HCT116 (cell line): ENCODE data around the gene PGS1. TPM values are rescaled to one million over a fixed set of nuclear protein-coding genes. Genes with fewer than 3 reads are reported as not detected.

ENCODE experiments used
- ATAC-seq: fragments of 200-7000 bp; cut with Tn5 transposase; 2 replicates; pipeline ENCODE4 v1.9.1; 2020; ENCODE audit warnings: mild to moderate bottlenecking, moderate library complexity
- BruUV-seq: library from RNA; stranded (reverse); fragments of 400-500 nt; replicated peaks from 2 replicates; lab custom pipeline; 2021; lab: Mats Ljungman, UMichigan
- CTCF ChIA-PET: fragments of 300-600 bp; sonication (Branson Sonifier 250); formaldehyde crosslinking; loops from one replicate; lab custom pipeline; 2021; ENCODE audit warnings: antibody characterized with exemption; lab: Charles Lee
- POLR2A ChIA-PET: fragments of 300-600, 350-600 bp; sonication (Branson Sonifier 250); formaldehyde crosslinking; loops from one replicate; lab custom pipeline; 2021; ENCODE audit warnings: antibody characterized with exemption; lab: Charles Lee
- RAD21 ChIA-PET, 2 experiments: fragments of 300-600 bp; sonication (Branson Sonifier 250); formaldehyde crosslinking; loops; one replicate each; lab custom pipeline; 2023; ENCODE audit warnings: low total read pairs in 2 of 2; ENCODE audit not compliant: uncharacterized antibody in 2 of 2, unreplicated experiment in 2 of 2, low non-redundant PET in 1 of 2; lab: Charles Lee
- DNase-seq: peaks from one replicate; pipeline ENCODE4 v3.0.0-alpha.2; 2010; ENCODE audit warnings: low read depth, low spot score
- H2AFZ ChIP-seq: fragments of 200-600 bp; shearing (Covaris generic), sonication (generic); 2 replicates; pipeline ENCODE4 v1.6.1; 2017; ENCODE audit warnings: low read depth, mixed run types, mixed read lengths, antibody characterized with exemption, low read length; ENCODE audit not compliant: poor library complexity, severe bottlenecking
- H3K27ac ChIP-seq: 2 replicates; pipeline ENCODE4 v1.5.1; 2012; ENCODE audit warnings: low read depth, low read length
- H3K27me3 ChIP-seq: fragments of 200-600 bp; sonication (generic); 2 replicates; pipeline ENCODE4 v1.6.1; 2016; ENCODE audit warnings: mixed run types, low read length, mixed read lengths; ENCODE audit not compliant: insufficient read depth
- H3K36me3 ChIP-seq, 2 experiments: fragments of 200-500 bp in 1 of 2; fragments of 200-600 bp in 1 of 2; sonication (Bioruptor generic) in 1 of 2; sonication (generic) in 1 of 2; 2 replicates each; pipeline versions ENCODE4 v1.5.1 to v1.6.1; 2014 to 2016; ENCODE audit warnings: low read length in 2 of 2, inconsistent platforms in 1 of 2, mixed read lengths in 1 of 2, mixed run types in 1 of 2; ENCODE audit not compliant: insufficient read depth in 2 of 2, control insufficient read depth in 1 of 2
- H3K4me1 ChIP-seq, 2 experiments: fragments of 200-600 bp in 1 of 2; sonication (generic) in 1 of 2; 2 replicates each; pipeline versions ENCODE4 v1.5.1 to v1.6.1; 2012 to 2017; ENCODE audit warnings: low read length in 2 of 2, inconsistent platforms in 1 of 2, mild to moderate bottlenecking in 1 of 2, mixed read lengths in 1 of 2, mixed run types in 1 of 2, moderate library complexity in 1 of 2; ENCODE audit not compliant: insufficient read depth in 2 of 2, control insufficient read depth in 1 of 2
- H3K4me2 ChIP-seq: fragments of 200-600 bp; sonication (generic); 2 replicates; pipeline ENCODE4 v1.6.1; 2017; ENCODE audit warnings: mixed run types, low read length, mixed read lengths
- H3K4me3 ChIP-seq, 2 experiments: fragments of 200-600 bp in 1 of 2; sonication (generic) in 1 of 2; replicated peaks in 1 of 2; 2 replicates each; pipeline ENCODE4 v1.5.1; 2011 to 2016; ENCODE audit warnings: low read length in 2 of 2, control low read depth in 1 of 2, low read depth in 1 of 2, mild to moderate bottlenecking in 1 of 2, mixed read lengths in 1 of 2, mixed run types in 1 of 2
- H3K79me2 ChIP-seq: fragments of 200-600 bp; sonication (generic); 2 replicates; pipeline ENCODE4 v1.6.1; 2017; ENCODE audit warnings: mild to moderate bottlenecking, mixed run types, low read length, moderate library complexity, mixed read lengths; ENCODE audit not compliant: insufficient read depth
- H3K9ac ChIP-seq: fragments of 200-600 bp; sonication (generic); 2 replicates; pipeline ENCODE4 v1.6.1; 2016; ENCODE audit warnings: low read length, mixed read lengths
- H3K9me2 ChIP-seq: fragments of 200-600 bp; sonication (generic), shearing (Covaris generic); 2 replicates; pipeline ENCODE4 v1.6.1; 2017; ENCODE audit warnings: mixed run types, mild to moderate bottlenecking, moderate library complexity; ENCODE audit not compliant: insufficient read depth
- H3K9me3 ChIP-seq, 2 experiments: fragments of 200-500 bp in 1 of 2; fragments of 200-600 bp in 1 of 2; sonication (Bioruptor generic) in 1 of 2; sonication (generic) in 1 of 2; 2 replicates each; pipeline ENCODE4 v1.6.1; 2014 to 2017; ENCODE audit warnings: low read length in 2 of 2, mixed read lengths in 2 of 2, inconsistent platforms in 1 of 2, low read depth in 1 of 2, mild to moderate bottlenecking in 1 of 2, mixed run types in 1 of 2, moderate library complexity in 1 of 2; ENCODE audit not compliant: control insufficient read depth in 1 of 2, insufficient read depth in 1 of 2
- H4K20me1 ChIP-seq: fragments of 200-600 bp; sonication (generic), shearing (Covaris generic); 2 replicates; pipeline ENCODE4 v1.6.1; 2017; ENCODE audit warnings: mixed run types, mild to moderate bottlenecking, moderate library complexity; ENCODE audit not compliant: insufficient read depth
- CBX3 ChIP-seq: IDR thresholded peaks from 2 replicates; pipeline ENCODE4 v1.6.1; 2012; ENCODE audit warnings: low read depth
- CEBPB ChIP-seq: IDR thresholded peaks from 2 replicates; pipeline ENCODE4 v1.6.1; 2012; ENCODE audit warnings: low read depth
- CTCF ChIP-seq, 3 experiments: fragments of 200-600 bp in 1 of 3; sonication (generic) in 1 of 3; IDR thresholded peaks in 2 of 3; conservative IDR thresholded peaks in 1 of 3; 2 replicates each; pipeline ENCODE4 v1.5.1; 2012 to 2017; ENCODE audit warnings: low read depth in 2 of 3, low read length in 2 of 3, antibody characterized with exemption in 1 of 3, borderline replicate concordance in 1 of 3, control low read depth in 1 of 3, mild to moderate bottlenecking in 1 of 3, mixed read lengths in 1 of 3, mixed run types in 1 of 3, moderate library complexity in 1 of 3; ENCODE audit not compliant: insufficient read depth in 1 of 3
- EZH2 ChIP-seq: fragments of 200-600 bp; sonication (generic); IDR thresholded peaks from 2 replicates; pipeline ENCODE4 v1.6.1; 2017; ENCODE audit warnings: antibody characterized with exemption, mixed run types
- EZH2phosphoT487 ChIP-seq: fragments of 200-600 bp; IDR thresholded peaks from 2 replicates; pipeline ENCODE4 v1.6.1; 2018; ENCODE audit warnings: antibody characterized with exemption, borderline replicate concordance
- FOSL1 ChIP-seq: IDR thresholded peaks from 2 replicates; pipeline ENCODE4 v1.6.1; 2012; ENCODE audit warnings: low read depth
- RAD21 ChIP-seq: IDR thresholded peaks from 2 replicates; pipeline ENCODE4 v1.6.1; 2012; ENCODE audit warnings: low read depth, mild to moderate bottlenecking
- SIN3A ChIP-seq: IDR thresholded peaks from 2 replicates; pipeline ENCODE4 v1.6.1; 2012; ENCODE audit warnings: low read depth
- TCF7L2 ChIP-seq: IDR thresholded peaks from 2 replicates; pipeline ENCODE4 v1.7.0; 2011; ENCODE audit warnings: borderline replicate concordance, inconsistent platforms; ENCODE audit not compliant: insufficient read depth, insufficient read length; ENCODE audit errors: extremely low read depth
- ZFX ChIP-seq: fragments of 450-650 bp; IDR thresholded peaks from 2 replicates; pipeline ENCODE4 v1.6.1; 2017
- ZNF274 ChIP-seq: fragments of 200-500 bp; sonication (Bioruptor generic); IDR thresholded peaks from 2 replicates; pipeline ENCODE4 v1.6.1; 2014; ENCODE audit warnings: mild to moderate bottlenecking, low read depth, low read length, inconsistent platforms
- intact Hi-C: fragments of 100-400 bp; cut with micrococcal nuclease; formaldehyde crosslinking; loops from 2 replicates; pipeline ENCODE4 v1.10.0; 2022
- total RNA-seq: library from RNA; stranded (reverse); gene quantifications from one replicate; pipeline ENCODE4 v1.2.1, GENCODE V29; 2021; ENCODE audit not compliant: unreplicated experiment
- TF ChIP-seq, protein P1 (sequence below): IDR thresholded peaks from 2 replicates; pipeline ENCODE4 v1.6.1; 2012
- TF ChIP-seq, protein P2 (sequence below): IDR thresholded peaks from 2 replicates; pipeline ENCODE4 v1.6.1; 2012; ENCODE audit warnings: low read depth
- TF ChIP-seq, protein P3 (sequence below): IDR thresholded peaks from 2 replicates; pipeline ENCODE4 v1.6.1; 2011; ENCODE audit warnings: mild to moderate bottlenecking, low read length, moderate library complexity; ENCODE audit not compliant: insufficient replicate concordance; ENCODE audit errors: extremely low read depth
- TF ChIP-seq, protein P4 (sequence below): IDR thresholded peaks from 2 replicates; pipeline ENCODE4 v1.6.1; 2012

PGS1 gene
- total RNA-seq, 1 experiment from 2014 or later = 44.4 TPM

- Histone ChIP-seq H3K27me3 (no peaks in the 10 kb centered on the region), H3K9me2 (no peaks in the 10 kb centered on the region)
These were observed 26.9 kb upstream of the PGS1 start for GRCh38 chr17:78351449-78352006.

More at GRCh38 chr17:78351449-78352006, 26.9 kb upstream of the PGS1 start:
- DNase-seq (no peak), ATAC-seq (no peak)
- H3K27ac ChIP-seq = no peak overlapping the region; the same call in 1 of the 2 replicates
- intact Hi-C loops = no loop called here
- H4K20me1 ChIP-seq = no peaks in the 10 kb centered on the region
- CTCF ChIA-PET = interaction anchor here (1.0 to 1.9 kb wide), 2 partner anchors 10 to 17 kb away, joined by 5 to 8 read pairs; no protein-coding TSS in a partner anchor
- RAD21 ChIA-PET = no interaction called here
- POLR2A ChIA-PET = no interaction called here
- no peak overlapping the region for H3K9ac ChIP-seq
- H2AFZ ChIP-seq = no peak overlapping the region
- H3K4me2 ChIP-seq = peak overlapping the region; percentile 84; the same call in 1 of the 2 replicates
- H3K9me3 ChIP-seq = no peaks in the 10 kb centered on the region
- H3K4me1 ChIP-seq = peaks cover 41 to 76% of the 10 kb centered on the region in 2 experiments
- TF ChIP-seq SIN3A = no peak
- no peak for TF ChIP-seq FOSL1
- TF ChIP-seq ZFX = no peak
- no peak for TF ChIP-seq TCF7L2
- TF ChIP-seq, protein P1, sequence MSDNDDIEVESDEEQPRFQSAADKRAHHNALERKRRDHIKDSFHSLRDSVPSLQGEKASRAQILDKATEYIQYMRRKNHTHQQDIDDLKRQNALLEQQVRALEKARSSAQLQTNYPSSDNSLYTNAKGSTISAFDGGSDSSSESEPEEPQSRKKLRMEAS = no peak
- TF ChIP-seq RAD21 = no peak
- no peak for TF ChIP-seq ZNF274
- TF ChIP-seq, protein P2, sequence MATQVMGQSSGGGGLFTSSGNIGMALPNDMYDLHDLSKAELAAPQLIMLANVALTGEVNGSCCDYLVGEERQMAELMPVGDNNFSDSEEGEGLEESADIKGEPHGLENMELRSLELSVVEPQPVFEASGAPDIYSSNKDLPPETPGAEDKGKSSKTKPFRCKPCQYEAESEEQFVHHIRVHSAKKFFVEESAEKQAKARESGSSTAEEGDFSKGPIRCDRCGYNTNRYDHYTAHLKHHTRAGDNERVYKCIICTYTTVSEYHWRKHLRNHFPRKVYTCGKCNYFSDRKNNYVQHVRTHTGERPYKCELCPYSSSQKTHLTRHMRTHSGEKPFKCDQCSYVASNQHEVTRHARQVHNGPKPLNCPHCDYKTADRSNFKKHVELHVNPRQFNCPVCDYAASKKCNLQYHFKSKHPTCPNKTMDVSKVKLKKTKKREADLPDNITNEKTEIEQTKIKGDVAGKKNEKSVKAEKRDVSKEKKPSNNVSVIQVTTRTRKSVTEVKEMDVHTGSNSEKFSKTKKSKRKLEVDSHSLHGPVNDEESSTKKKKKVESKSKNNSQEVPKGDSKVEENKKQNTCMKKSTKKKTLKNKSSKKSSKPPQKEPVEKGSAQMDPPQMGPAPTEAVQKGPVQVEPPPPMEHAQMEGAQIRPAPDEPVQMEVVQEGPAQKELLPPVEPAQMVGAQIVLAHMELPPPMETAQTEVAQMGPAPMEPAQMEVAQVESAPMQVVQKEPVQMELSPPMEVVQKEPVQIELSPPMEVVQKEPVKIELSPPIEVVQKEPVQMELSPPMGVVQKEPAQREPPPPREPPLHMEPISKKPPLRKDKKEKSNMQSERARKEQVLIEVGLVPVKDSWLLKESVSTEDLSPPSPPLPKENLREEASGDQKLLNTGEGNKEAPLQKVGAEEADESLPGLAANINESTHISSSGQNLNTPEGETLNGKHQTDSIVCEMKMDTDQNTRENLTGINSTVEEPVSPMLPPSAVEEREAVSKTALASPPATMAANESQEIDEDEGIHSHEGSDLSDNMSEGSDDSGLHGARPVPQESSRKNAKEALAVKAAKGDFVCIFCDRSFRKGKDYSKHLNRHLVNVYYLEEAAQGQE = no peak
- TF ChIP-seq CEBPB = no peak
- TF ChIP-seq CBX3 = no peak
- TF ChIP-seq, protein P3, sequence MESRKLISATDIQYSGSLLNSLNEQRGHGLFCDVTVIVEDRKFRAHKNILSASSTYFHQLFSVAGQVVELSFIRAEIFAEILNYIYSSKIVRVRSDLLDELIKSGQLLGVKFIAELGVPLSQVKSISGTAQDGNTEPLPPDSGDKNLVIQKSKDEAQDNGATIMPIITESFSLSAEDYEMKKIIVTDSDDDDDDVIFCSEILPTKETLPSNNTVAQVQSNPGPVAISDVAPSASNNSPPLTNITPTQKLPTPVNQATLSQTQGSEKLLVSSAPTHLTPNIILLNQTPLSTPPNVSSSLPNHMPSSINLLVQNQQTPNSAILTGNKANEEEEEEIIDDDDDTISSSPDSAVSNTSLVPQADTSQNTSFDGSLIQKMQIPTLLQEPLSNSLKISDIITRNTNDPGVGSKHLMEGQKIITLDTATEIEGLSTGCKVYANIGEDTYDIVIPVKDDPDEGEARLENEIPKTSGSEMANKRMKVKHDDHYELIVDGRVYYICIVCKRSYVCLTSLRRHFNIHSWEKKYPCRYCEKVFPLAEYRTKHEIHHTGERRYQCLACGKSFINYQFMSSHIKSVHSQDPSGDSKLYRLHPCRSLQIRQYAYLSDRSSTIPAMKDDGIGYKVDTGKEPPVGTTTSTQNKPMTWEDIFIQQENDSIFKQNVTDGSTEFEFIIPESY = no peak
- TF ChIP-seq, protein P4, sequence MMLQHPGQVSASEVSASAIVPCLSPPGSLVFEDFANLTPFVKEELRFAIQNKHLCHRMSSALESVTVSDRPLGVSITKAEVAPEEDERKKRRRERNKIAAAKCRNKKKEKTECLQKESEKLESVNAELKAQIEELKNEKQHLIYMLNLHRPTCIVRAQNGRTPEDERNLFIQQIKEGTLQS = no peak
- TF ChIP-seq CTCF (IDR thresholded peaks at IDR 0.05 in 2 of 3, conservative IDR thresholded peaks at IDR 0.05 in 1 of 3; ENCODE audit: borderline replicate concordance in 1 of 3, insufficient read depth in 1 of 3, low read depth in 2 of 3, low read length in 2 of 3) = no peak
- TF ChIP-seq EZH2 = no peak
- no peak for TF ChIP-seq EZH2phosphoT487
- H3K4me3 ChIP-seq = no peak overlapping the region
- peaks cover 6% of the 10 kb centered on the region; the same call in 1 of the 2 replicates for H3K79me2 ChIP-seq
- H3K36me3 ChIP-seq = no peaks in the 10 kb centered on the region
- BruUV-seq = no TSS peak
